GM23248 (cell line): Measurements from ENCODE around the gene MAP3K5.

ENCODE experiments used
- EZH2 ChIP-seq: fragments of 200-600 bp; sonication (generic); IDR thresholded peaks from 2 replicates; pipeline ENCODE4 v1.6.1; 2018; ENCODE audit warnings: antibody characterized with exemption, mild to moderate bottlenecking; ENCODE audit not compliant: insufficient read depth, poor library complexity, severe bottlenecking
- EZH2phosphoT487 ChIP-seq: fragments of 200-600 bp; sonication (generic); IDR thresholded peaks from 2 replicates; pipeline ENCODE4 v1.6.1; 2018; ENCODE audit warnings: antibody characterized with exemption, moderate library complexity, mild to moderate bottlenecking, low read depth; ENCODE audit not compliant: insufficient read depth

GRCh38 chr6:136840276-136841001 lies 48.2 kb upstream of the MAP3K5 start:
- TF ChIP-seq EZH2 (no peak), EZH2phosphoT487 (no peak)
